ENCODE results near the gene KRAS. TPM values are rescaled to one million over a fixed set of nuclear protein-coding genes. Genes with fewer than 3 reads are reported as not detected.
A peak's percentile ranks its signal among the peaks of the same experiment; 100 is the strongest.

KRAS gene
- total and polyA plus RNA-seq, 2 of the 4 experiments (the other 2 are of a cell fraction) = 9.3 to 10.7 TPM

- Histone ChIP-seq H3K9me1 (ENCODE audit: insufficient read depth, low read length) (0 out of 2 replicates have a peak, but pooled peaks cover 3% of the 10 kb centered on the region), H2AK5ac (ENCODE audit: low read depth, low read length) (peak overlapping the region; percentile 76; the same call in 1 of the 2 replicates), H4K5ac (ENCODE audit: low read depth, low read length) (peak overlapping the region; percentile 76; the same call in 1 of the 2 replicates), H4K20me1 (ENCODE audit: insufficient read depth, low read length) (no peaks in the 10 kb centered on the region), H3K18ac (ENCODE audit: low read depth, low read length) (peak overlapping the region; percentile 92; the same call in 1 of the 2 replicates), H3K23ac (ENCODE audit: low read depth, low read length) (no peak overlapping the region), H2BK5ac (ENCODE audit: low read depth, low read length, poor library complexity, severe bottlenecking) (peak overlapping the region; percentile 94), H2BK20ac (ENCODE audit: low read depth, low read length) (peak overlapping the region; percentile 47; the same call in 1 of the 2 replicates), H3K27ac (ENCODE audit: insufficient read depth, low read length) (peak overlapping the region; percentile 93), H3K4me2 (ENCODE audit: low read depth, low read length) (peak overlapping the region; percentile 70; the same call in 1 of the 2 replicates), H3K9ac (ENCODE audit: low read depth, low read length) (no peak overlapping the region), H2AFZ (replicated peaks; ENCODE audit: low read length, poor library complexity) (no peak overlapping the region), H2BK15ac (ENCODE audit: low read depth, low read length) (peak overlapping the region; percentile 79; the same call in 2 of the 3 replicates), H2BK120ac (ENCODE audit: low read depth, low read length) (peak overlapping the region; percentile 69), H2AK9ac (replicated peaks; ENCODE audit: low read depth, low read length, poor library complexity) (no peak overlapping the region), H3K14ac (replicated peaks; ENCODE audit: low read depth, low read length) (0 out of 2 replicates have a peak overlapping the region, but pooled peaks have one; percentile 35), H4K91ac (ENCODE audit: insufficient read depth, low read depth, low read length) (peak overlapping the region; percentile 58; the same call in 1 of the 2 replicates), H3K27me3 (ENCODE audit: control insufficient read depth, insufficient read depth, low read length) (no peaks in the 10 kb centered on the region), H4K8ac (ENCODE audit: low read depth in 2 of 2, low read length in 2 of 2) (peak overlapping the region; percentile 53 to 83; a peak in 3 of 4 replicates), H3K79me1 (ENCODE audit: low read depth in 1 of 2, low read length in 2 of 2) (peaks cover 0 to under 1% of the 10 kb centered on the region in 2 experiments; a peak in 1 of 4 replicates), H3K56ac (ENCODE audit: extremely low read depth, insufficient read depth, low read length) (0 out of 2 replicates have a peak overlapping the region, but pooled peaks have one; percentile 0), H3K4me1 (ENCODE audit: control insufficient read depth, insufficient read depth, low read length) (peaks cover 3% of the 10 kb centered on the region), H3K4ac (ENCODE audit: low read depth, low read length) (peak overlapping the region; percentile 73), H3K36me3 (ENCODE audit: control insufficient read depth, insufficient read depth, low read length) (no peaks in the 10 kb centered on the region), H3K4me3 (ENCODE audit: insufficient read depth, low read depth, low read length) (no peak overlapping the region), H3K9me3 (ENCODE audit: control insufficient read depth, insufficient read depth, low read length) (no peaks in the 10 kb centered on the region)
- intact Hi-C loops (cut with micrococcal nuclease) (no loop called here), in situ Hi-C loops (cut with MboI; ENCODE audit: low sequenced_read_pairs) (no loop called here), dilution Hi-C loops (cut with HindIII; ENCODE audit: low sequenced_read_pairs, unreplicated experiment) (no loop called here)
- DNase-seq (peak; percentile 21), ATAC-seq (ENCODE audit: low read depth) (peak; percentile 25)
- POLR2A ChIA-PET (ENCODE audit: unreplicated experiment) = no interaction called here
- TF ChIP-seq MAZ (IDR thresholded peaks at IDR 0.05; ENCODE audit: borderline replicate concordance, low read depth, low read length) = no peak
- no TSS peak for BruUV-seq (replicated peaks)
- CTCF ChIA-PET = no interaction called here
These were observed 61.1 kb downstream of the KRAS start for GRCh38 chr12:25189656-25190055.
